ENCODE data around the gene SYK.

SYK gene

DNA sequence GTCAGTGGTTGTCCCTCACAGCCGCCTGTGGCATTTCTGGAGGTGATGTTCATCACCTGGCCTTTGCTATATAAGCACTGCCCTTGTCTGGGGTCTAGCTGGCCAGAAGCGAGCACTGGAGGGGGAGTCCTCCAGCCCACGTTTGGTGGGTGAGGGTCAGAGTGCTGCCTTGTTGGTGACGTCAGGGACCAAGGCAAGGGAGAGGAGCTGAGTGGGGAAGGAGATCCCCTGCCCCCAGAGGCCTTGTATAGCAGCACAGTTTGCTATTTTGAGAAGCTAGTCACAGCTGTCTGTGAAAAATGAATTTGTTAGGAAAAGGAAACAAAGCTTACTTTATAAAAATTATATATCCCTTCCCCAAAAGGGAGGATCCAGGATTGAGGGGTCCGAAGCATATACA lies 49.8 kb downstream of the SYK start:
- no peak for DNase-seq (ENCODE audit: low spot score)

DNA sequence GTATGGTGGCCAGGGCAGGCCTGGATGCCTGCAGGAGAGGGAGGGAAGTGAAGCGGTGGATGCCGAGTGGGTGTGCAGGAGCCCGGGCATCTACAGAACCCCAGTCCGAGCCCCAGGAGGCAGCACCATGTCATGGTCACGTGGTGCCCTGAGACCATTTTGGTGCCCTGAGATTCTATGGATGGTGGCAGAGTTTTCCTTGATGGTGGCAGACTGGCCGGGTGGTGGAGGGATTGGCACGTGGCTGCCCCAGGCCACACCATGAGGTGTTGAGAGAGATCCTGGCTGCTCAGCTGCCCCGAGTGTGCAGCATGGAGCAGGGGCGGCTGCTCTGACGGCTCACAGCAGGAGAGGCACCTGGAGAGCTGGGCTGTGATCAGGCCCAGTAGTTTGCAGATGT lies 52.3 kb downstream of the SYK start:
- DNase-seq (ENCODE audit: low spot score): no peak

GRCh38 chr9:90854637-90855175 lies 53.1 kb downstream of the SYK start:
- DNase-seq (ENCODE audit: low spot score): no peak

DNA sequence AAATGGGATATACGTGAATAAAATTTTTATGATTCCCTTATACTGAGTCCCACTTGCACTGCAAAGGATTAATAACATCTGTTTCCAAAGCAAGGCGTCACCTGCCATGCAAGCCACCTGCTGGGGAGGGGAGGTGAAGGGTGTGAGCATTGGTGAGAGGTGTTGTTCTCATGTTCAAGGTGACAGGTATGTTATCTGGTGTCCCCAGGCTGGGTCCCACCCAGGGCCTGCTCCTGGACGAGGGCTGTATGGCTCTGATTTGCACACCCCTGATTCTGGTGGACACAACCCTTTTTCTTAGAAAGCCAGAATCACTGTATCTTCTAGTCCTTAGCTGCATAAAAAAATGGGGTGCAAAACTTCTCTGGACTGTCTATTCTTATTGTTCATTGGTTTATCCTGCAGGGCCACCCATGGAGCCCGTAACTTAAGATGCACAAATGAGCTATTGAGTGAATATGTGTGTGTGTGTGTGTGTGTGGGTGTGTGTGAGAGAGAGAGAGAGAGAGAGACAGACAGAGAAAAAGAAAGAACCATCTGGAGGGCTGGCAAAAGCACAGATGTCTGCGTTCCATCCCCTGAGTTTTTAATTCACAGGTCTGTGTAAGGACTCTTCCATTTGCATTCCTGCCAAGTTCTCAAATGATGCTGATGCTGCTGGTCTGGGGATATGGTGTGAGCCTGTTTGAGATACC lies 53.7 kb downstream of the SYK start:
- no peak for DNase-seq (ENCODE audit: low spot score)

DNA sequence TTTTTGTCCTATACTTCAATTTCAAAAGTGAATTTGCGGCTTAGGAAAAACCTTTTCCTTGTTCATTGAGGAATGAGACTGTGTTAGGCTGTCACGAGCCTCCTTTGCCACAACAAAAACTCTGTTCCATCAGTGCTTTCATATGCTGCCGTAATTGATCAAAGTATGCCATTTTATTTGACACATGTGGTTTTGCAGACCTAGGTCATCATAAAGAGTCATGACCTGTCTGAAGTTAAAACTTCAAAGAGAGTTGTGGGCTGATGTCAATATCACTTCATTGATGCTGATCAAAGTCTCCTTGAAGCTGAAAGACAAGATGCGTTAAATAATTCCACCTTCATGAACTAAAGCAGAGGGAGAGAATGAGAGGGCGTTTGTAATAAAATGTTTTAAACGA lies 55.5 kb downstream of the SYK start:
- DNase-seq (ENCODE audit: low spot score): no peak

- DNase-seq (ENCODE audit: low spot score): no peak
These were observed 56.2 kb downstream of the SYK start for GRCh38 chr9:90857855-90858254.

- no peak for DNase-seq (ENCODE audit: low spot score)
These were observed 56.9 kb downstream of the SYK start for GRCh38 chr9:90858457-90858901.

DNA sequence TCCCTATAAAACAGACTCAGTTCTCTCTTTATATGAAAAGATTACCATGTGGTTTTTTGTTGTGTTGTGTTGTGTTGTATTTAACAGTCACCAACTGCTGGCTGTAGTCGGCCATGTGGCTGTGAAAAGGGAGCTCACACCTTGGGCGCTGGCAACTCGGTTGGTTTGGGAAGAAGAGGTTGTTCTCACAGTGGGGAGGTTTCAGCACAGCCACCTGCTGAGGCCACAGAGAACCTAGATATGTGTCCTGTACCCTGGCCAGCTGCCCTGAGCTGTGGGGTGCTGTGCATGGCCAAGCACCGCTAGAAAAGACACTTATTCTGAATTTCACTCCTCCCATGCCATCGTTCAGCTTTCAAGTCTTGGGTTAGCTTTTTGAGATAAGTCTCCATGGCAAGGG lies 58.8 kb downstream of the SYK start:
- no peak for DNase-seq (ENCODE audit: low spot score)

GRCh38 chr9:90860826-90861225 lies 59.2 kb downstream of the SYK start:
- no peak for DNase-seq (ENCODE audit: low spot score)

GRCh38 chr9:90861380-90861779 lies 59.8 kb downstream of the SYK start:
- no peak for DNase-seq (ENCODE audit: low spot score)

- DNase-seq (ENCODE audit: low spot score): no peak
These were observed 60.5 kb downstream of the SYK start for GRCh38 chr9:90861826-90862740.

- no peak for DNase-seq (ENCODE audit: low spot score)
These were observed 63.2 kb downstream of the SYK start for GRCh38 chr9:90864779-90865178.

DNA sequence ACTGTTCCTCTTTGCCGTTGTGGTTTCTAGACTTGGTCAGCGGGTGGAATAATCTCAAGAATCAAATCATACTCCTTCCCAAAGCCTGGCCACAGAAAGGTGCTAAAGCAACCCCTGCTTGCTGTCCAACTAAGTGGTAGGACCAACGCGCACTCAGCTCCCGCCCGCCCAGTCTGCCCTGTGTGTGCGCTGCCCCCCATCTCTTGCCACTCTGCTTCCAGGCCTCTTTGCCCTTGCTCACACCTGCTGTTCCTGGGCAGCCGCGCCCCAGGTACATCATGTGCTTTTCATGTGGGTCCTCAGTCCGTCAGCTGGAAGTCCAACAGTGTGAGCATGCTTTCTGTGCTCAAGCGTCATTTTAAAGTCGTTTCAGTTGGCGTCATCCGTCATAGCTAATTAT lies 65.5 kb downstream of the SYK start:
- no peak for DNase-seq (ENCODE audit: low spot score)

GRCh38 chr9:90868555-90868954 lies 66.9 kb downstream of the SYK start:
- DNase-seq (ENCODE audit: low spot score): no peak

DNA sequence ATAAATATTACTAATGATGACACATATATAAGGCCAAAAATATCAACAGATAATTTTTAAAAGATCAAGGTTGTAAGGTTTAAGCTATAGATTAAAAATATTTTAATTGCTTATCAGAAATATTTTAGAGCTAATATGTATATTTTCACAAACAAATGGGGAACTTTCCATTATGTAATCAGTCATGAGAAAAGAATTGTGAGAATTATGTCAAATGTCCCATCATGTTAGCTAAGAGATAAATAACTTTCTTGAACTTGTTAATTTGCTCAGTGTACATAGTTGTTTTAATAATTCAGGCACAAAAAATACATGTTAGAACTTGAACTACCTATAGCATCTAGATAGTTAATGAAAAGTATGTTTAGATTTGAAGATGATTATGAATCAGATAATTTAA lies 67.7 kb downstream of the SYK start:
- DNase-seq (ENCODE audit: low spot score): no peak

DNA sequence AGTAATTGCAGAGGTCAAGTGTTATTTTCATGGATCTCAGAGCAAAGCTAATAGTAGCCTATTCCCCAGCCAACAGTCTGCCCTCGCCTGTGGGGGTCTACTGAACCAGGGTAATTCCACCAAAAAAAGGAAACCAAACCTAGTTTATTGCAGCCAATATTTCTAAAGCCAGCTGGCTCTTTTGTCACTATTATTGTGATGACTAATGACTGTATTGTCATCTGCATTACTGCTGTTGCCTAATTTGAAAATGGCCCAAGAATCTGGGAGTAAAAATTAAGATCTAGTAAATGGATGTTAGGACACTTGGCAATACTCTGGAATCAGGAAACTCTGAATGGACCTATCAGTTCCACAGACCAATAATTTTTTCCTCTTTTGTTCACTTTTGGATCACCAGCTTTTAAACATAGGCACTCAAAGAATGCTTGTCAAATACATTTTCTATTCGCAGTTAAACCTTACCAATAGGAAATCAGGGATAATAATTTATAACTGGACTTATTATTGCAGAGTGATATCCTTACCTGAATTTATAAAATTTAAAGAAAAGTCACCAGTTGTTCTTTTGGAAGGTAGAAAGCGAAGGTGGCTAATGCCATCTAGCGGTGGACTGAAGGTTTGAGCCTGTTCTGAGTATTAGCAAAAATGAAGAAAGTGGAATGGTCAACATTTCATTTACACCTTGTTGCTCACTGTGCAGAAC lies 69.2 kb downstream of the SYK start:
- peak; percentile 30 for DNase-seq (ENCODE audit: low spot score)

- no peak for DNase-seq (ENCODE audit: low spot score)
These were observed 69.8 kb downstream of the SYK start for GRCh38 chr9:90871327-90871935.

DNA sequence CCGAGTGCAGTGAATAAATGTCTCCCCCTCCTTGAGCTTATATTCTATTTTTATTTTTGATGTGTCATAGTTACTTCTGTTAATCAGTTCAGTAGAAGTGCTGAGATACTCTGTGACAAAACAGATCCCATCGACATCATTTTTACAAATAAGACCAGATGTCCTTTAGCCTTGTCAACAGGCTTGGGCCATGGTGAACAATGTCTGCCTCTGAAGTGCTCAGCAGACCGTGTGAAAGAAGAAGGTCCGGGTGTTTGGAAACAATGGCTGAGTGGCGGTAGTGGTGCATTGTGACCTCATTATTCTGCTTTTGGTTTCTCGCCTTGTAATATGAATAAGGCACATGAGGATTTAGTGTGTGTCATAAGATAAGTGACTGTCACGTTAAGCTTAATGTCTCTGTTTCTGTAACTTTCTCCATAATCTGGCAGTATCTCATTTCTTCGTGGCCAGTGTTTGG lies 71.2 kb downstream of the SYK start:
- DNase-seq (ENCODE audit: low spot score): no peak

DNA sequence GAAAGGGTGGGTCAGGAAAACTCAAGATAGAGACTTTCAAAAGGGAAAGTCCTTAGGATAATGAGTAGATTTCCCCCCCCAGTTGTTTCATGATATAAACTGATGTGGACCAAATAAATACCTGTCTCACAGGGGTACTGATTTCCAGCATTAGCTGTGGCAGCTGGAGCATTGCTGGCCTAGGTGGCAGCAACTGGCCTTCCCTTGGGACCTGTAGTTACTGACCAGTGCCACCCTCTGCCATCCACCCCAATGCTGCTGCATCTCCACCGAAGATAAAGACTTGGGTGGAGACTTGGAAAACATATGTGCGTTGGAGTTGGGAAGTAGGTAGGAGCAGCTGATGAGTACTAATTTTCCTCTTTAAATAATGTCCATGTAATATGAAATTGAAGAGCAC lies 71.8 kb downstream of the SYK start:
- no peak for DNase-seq (ENCODE audit: low spot score)

GRCh38 chr9:90874194-90874593 lies 72.6 kb downstream of the SYK start:
- DNase-seq (ENCODE audit: low spot score): no peak

- no peak for DNase-seq (ENCODE audit: low spot score)
These were observed 76.9 kb downstream of the SYK start for GRCh38 chr9:90878562-90878961.

- no peak for DNase-seq (ENCODE audit: low spot score)
These were observed 78.4 kb downstream of the SYK start for GRCh38 chr9:90880066-90880465.

All from HuH-7 (cell line).